Activated T-helper 1 cell treated with anti-CD3 and anti-CD28 coated beads, Interleukin-12 subunit alpha, Interleukin-12 subunit beta, Interleukin-2, Interleukin-4 antibody, amounts not matched to agents 30 ng/mL and 10 ng/mL and 1 ng/mL, durations not matched to agents 14 hours and 24 hours and 36 hours (primary cell): ENCODE data around the gene ANGPTL2. TPM values are rescaled to one million over a fixed set of nuclear protein-coding genes. Genes with fewer than 3 reads are reported as not detected.
"Not testable (repeated sequence)": the region's sequence is repeated elsewhere in the genome, so short reads cannot be mapped to it uniquely, and the experiment has no call there.

ENCODE experiments used
- DNase-seq: peaks from one replicate; pipeline ENCODE4 v3.0.0; 2021; ENCODE audit warnings: low spot score
- H3K27ac Mint-ChIP-seq: one replicate; pipeline ENCODE4 v1.8.0; 2021; ENCODE audit warnings: mild to moderate bottlenecking, mixed read lengths
- H3K27me3 Mint-ChIP-seq: one replicate; pipeline ENCODE4 v1.8.0; 2022; ENCODE audit warnings: mild to moderate bottlenecking, moderate library complexity, mixed read lengths; ENCODE audit not compliant: insufficient read depth
- H3K36me3 Mint-ChIP-seq: one replicate; pipeline ENCODE4 v1.8.0; 2021; ENCODE audit warnings: low read depth, mixed read lengths
- H3K4me1 Mint-ChIP-seq: one replicate; pipeline ENCODE4 v1.8.0; 2021; ENCODE audit warnings: low read depth, mixed read lengths
- H3K4me3 Mint-ChIP-seq: one replicate; pipeline ENCODE4 v1.8.0; 2021; ENCODE audit warnings: mild to moderate bottlenecking, moderate library complexity, mixed read lengths
- H3K9me3 Mint-ChIP-seq: one replicate; pipeline ENCODE4 v1.8.0; 2021; ENCODE audit warnings: mixed read lengths
- intact Hi-C: fragments of 100-400 bp; cut with micrococcal nuclease; formaldehyde crosslinking; loops from one replicate; pipeline ENCODE4 v1.15.1; 2024
- total RNA-seq: library from RNA; stranded (reverse); gene quantifications from 2 replicates; pipeline ENCODE4 v1.2.3, GENCODE V29; 2022

Gene ANGPTL2
- total RNA-seq, result not detected in 2 replicates

- no peaks in the 10 kb centered on the region for H3K9me3 Mint-ChIP-seq
- no peak within 1 kb of the TSS for H3K27ac Mint-ChIP-seq
- DNase-seq, result no peak
- H3K4me3 Mint-ChIP-seq, result no peak within 1 kb of the TSS
- peaks cover 60% of the 10 kb centered on the region for H3K27me3 Mint-ChIP-seq
- H3K36me3 Mint-ChIP-seq, result no peaks in the 10 kb centered on the region
- peaks cover under 1% of the 10 kb centered on the region for H3K4me1 Mint-ChIP-seq
- intact Hi-C loops, result no loop called here
These were observed at the start of gene ANGPTL2 for GRCh38 chr9:127122176-127123063. ANGPTL2 (minus strand) TSS chr9:127122635; CDS start chr9:127108731, 13,904 bp downstream.

GRCh38 chr9:127171348-127171747, 48.9 kb upstream of the ANGPTL2 start:
- intact Hi-C loops, DNase-seq: not testable (repeated sequence)

GRCh38 chr9:127170652-127171051, 48.2 kb upstream of the ANGPTL2 start:
- Mint-ChIP-seq H3K4me3 (no peak overlapping the region), H3K27ac (no peak overlapping the region), H3K27me3 (peaks cover 11% of the 10 kb centered on the region), H3K36me3 (no peaks in the 10 kb centered on the region), H3K4me1 (peaks cover 5% of the 10 kb centered on the region), H3K9me3 (no peaks in the 10 kb centered on the region)
- DNase-seq, result no peak
- intact Hi-C loops, result no loop called here

More at GRCh38 chr9:127171348-127171747, 48.9 kb upstream of the ANGPTL2 start:
- H3K27me3 Mint-ChIP-seq, result peaks cover 11% of the 10 kb centered on the region
- not testable (repeated sequence) for H3K4me3 Mint-ChIP-seq, H3K4me1 Mint-ChIP-seq, H3K36me3 Mint-ChIP-seq, H3K27ac Mint-ChIP-seq, H3K9me3 Mint-ChIP-seq

GRCh38 chr9:127170103-127170502, 47.7 kb upstream of the ANGPTL2 start:
- Mint-ChIP-seq H3K36me3 (no peaks in the 10 kb centered on the region), H3K4me1 (peaks cover 5% of the 10 kb centered on the region), H3K27me3 (peaks cover 11% of the 10 kb centered on the region), H3K9me3 (no peaks in the 10 kb centered on the region), H3K27ac (no peak overlapping the region), H3K4me3 (no peak overlapping the region)
- intact Hi-C loops, result no loop called here
- DNase-seq, result no peak

GRCh38 chr9:127169575-127169883, 47.1 kb upstream of the ANGPTL2 start:
- intact Hi-C loops, result no loop called here
- Mint-ChIP-seq H3K36me3 (no peaks in the 10 kb centered on the region), H3K4me3 (no peak overlapping the region), H3K4me1 (peaks cover 5% of the 10 kb centered on the region), H3K27me3 (peaks cover 11% of the 10 kb centered on the region), H3K27ac (no peak overlapping the region), H3K9me3 (no peaks in the 10 kb centered on the region)
- no peak for DNase-seq

- no peak for DNase-seq
- intact Hi-C loops, result no loop called here
These were observed 46.5 kb upstream of the ANGPTL2 start for GRCh38 chr9:127168756-127169574.

GRCh38 chr9:127167560-127168326, 45.3 kb upstream of the ANGPTL2 start:
- Mint-ChIP-seq H3K27ac (no peak overlapping the region), H3K4me3 (no peak overlapping the region), H3K36me3 (no peaks in the 10 kb centered on the region), H3K27me3 (peaks cover 8% of the 10 kb centered on the region), H3K9me3 (no peaks in the 10 kb centered on the region), H3K4me1 (peaks cover 19% of the 10 kb centered on the region)
- no peak for DNase-seq
- intact Hi-C loops, result no loop called here

More at GRCh38 chr9:127168756-127169574, 46.5 kb upstream of the ANGPTL2 start:
- Mint-ChIP-seq H3K36me3 (no peaks in the 10 kb centered on the region), H3K27ac (no peak overlapping the region), H3K27me3 (peaks cover 11% of the 10 kb centered on the region), H3K4me3 (no peak overlapping the region), H3K4me1 (peaks cover 6% of the 10 kb centered on the region), H3K9me3 (no peaks in the 10 kb centered on the region)

GRCh38 chr9:127166651-127167524, 44.5 kb upstream of the ANGPTL2 start:
- Mint-ChIP-seq H3K36me3 (no peaks in the 10 kb centered on the region), H3K4me3 (no peak overlapping the region), H3K9me3 (no peaks in the 10 kb centered on the region), H3K4me1 (peaks cover 27% of the 10 kb centered on the region), H3K27me3 (peaks cover 4% of the 10 kb centered on the region), H3K27ac (no peak overlapping the region)
- DNase-seq, result no peak
- intact Hi-C loops, result no loop called here

- intact Hi-C loops, result no loop called here
- Mint-ChIP-seq H3K27ac (no peak overlapping the region), H3K27me3 (peaks cover 4% of the 10 kb centered on the region), H3K9me3 (no peaks in the 10 kb centered on the region), H3K36me3 (no peaks in the 10 kb centered on the region), H3K4me1 (peaks cover 32% of the 10 kb centered on the region), H3K4me3 (no peak overlapping the region)
- no peak for DNase-seq
These were observed 43.7 kb upstream of the ANGPTL2 start for GRCh38 chr9:127166111-127166510.

GRCh38 chr9:127165116-127165515, 42.7 kb upstream of the ANGPTL2 start:
- Mint-ChIP-seq H3K4me3 (no peak overlapping the region), H3K4me1 (peaks cover 32% of the 10 kb centered on the region), H3K27ac (no peak overlapping the region), H3K36me3 (no peaks in the 10 kb centered on the region), H3K27me3 (peaks cover 4% of the 10 kb centered on the region), H3K9me3 (no peaks in the 10 kb centered on the region)
- DNase-seq, result no peak
- intact Hi-C loops, result no loop called here

- no peaks in the 10 kb centered on the region for H3K36me3 Mint-ChIP-seq
- H3K9me3 Mint-ChIP-seq, result no peaks in the 10 kb centered on the region
- intact Hi-C loops, result no loop called here
- peak overlapping the region; percentile 24 for H3K4me3 Mint-ChIP-seq
- peaks cover 41% of the 10 kb centered on the region for H3K4me1 Mint-ChIP-seq
- DNase-seq, result no peak
- H3K27ac Mint-ChIP-seq, result no peak overlapping the region
- peaks cover 6% of the 10 kb centered on the region for H3K27me3 Mint-ChIP-seq
These were observed 41.0 kb upstream of the ANGPTL2 start for GRCh38 chr9:127163409-127163808.

GRCh38 chr9:127162864-127163365, 40.5 kb upstream of the ANGPTL2 start:
- Mint-ChIP-seq H3K4me3 (no peak overlapping the region), H3K27me3 (peaks cover 6% of the 10 kb centered on the region), H3K27ac (peak overlapping the region; percentile 11), H3K36me3 (no peaks in the 10 kb centered on the region), H3K4me1 (peaks cover 41% of the 10 kb centered on the region), H3K9me3 (no peaks in the 10 kb centered on the region)
- intact Hi-C loops, result no loop called here
- DNase-seq, result no peak
